ENCODE data around the gene PTPN1. TPM values are rescaled to one million over a fixed set of nuclear protein-coding genes. Genes with fewer than 3 reads are reported as not detected.

PTPN1 gene
- total RNA-seq, 4 donors from 2014 or later, result 13.8 to 40.4 (median 22.0) TPM

DNA sequence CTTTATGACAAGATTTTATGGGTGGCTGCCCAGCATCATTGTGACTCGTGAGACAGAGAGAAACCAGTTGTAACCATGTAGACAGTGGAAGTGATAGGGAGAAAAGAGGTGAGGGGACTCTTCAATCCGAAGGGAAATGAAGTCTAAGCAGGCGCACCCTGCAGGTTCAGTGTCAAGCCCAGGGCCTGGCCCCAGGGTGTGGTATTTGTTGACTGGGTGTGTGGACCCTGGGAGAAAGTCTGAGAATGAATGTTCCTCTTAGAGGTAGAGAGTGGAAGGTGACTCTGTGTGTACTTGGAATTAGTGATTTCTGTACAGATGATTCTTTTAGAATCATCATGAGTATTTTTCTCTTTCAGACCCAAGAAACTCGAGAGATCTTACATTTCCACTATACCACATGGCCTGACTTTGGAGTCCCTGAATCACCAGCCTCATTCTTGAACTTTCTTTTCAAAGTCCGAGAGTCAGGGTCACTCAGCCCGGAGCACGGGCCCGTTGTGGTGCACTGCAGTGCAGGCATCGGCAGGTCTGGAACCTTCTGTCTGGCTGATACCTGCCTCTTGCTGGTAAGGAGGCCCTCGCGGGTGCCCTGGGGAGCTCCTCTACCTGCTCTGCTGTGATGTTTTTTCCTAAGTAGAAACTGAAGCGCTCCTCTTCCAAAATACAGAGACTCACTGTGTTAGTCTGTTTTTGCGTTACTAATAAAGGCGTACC, 68.0 kb downstream of the PTPN1 start:
- TF ChIP-seq POLR2A (IDR thresholded peaks at IDR 0.05), result no peak
- TF ChIP-seq, protein P1, sequence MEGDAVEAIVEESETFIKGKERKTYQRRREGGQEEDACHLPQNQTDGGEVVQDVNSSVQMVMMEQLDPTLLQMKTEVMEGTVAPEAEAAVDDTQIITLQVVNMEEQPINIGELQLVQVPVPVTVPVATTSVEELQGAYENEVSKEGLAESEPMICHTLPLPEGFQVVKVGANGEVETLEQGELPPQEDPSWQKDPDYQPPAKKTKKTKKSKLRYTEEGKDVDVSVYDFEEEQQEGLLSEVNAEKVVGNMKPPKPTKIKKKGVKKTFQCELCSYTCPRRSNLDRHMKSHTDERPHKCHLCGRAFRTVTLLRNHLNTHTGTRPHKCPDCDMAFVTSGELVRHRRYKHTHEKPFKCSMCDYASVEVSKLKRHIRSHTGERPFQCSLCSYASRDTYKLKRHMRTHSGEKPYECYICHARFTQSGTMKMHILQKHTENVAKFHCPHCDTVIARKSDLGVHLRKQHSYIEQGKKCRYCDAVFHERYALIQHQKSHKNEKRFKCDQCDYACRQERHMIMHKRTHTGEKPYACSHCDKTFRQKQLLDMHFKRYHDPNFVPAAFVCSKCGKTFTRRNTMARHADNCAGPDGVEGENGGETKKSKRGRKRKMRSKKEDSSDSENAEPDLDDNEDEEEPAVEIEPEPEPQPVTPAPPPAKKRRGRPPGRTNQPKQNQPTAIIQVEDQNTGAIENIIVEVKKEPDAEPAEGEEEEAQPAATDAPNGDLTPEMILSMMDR (IDR thresholded peaks at IDR 0.05), result no peak
- Histone ChIP-seq H3K4me3 (no peak overlapping the region), H3K27me3 (no peaks in the 10 kb centered on the region), H3K27ac (no peak overlapping the region), H3K9me3 (no peaks in the 10 kb centered on the region), H3K36me3 (peaks cover 0 to 86% (median 3%) of the 10 kb centered on the region in 3 donors), H3K4me1 (peaks cover 0 to 3% (median 3%) of the 10 kb centered on the region in 4 donors)
- peak in 1 of 3 donors; percentile 44 for DNase-seq

DNA sequence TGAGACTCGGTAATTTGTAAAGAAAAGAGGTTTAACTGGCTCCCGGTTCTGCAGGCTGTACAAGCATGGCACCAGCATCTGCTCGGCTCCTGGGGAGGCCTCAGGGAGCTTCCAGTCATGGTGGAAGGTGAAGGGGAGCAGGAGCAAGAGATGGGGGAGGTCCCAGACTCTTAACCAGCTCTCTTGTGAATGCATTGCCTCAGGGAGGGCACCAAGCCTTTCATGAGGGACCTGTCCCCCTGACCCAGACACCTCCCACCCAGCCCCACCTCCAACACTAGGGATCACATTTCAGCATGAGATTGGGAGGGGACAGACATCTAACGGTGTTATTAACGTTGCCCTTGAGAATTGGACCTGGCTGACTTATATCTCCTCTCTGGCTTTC, 68.6 kb downstream of the PTPN1 start:
- no peak for DNase-seq
- no peak overlapping the region for H3K27ac ChIP-seq
- no peaks in the 10 kb centered on the region for H3K9me3 ChIP-seq
- peaks cover 0 to 92% (median 3%) of the 10 kb centered on the region in 3 donors for H3K36me3 ChIP-seq
- peaks cover 0 to 3% (median 2%) of the 10 kb centered on the region in 4 donors for H3K4me1 ChIP-seq
- no peak for TF ChIP-seq POLR2A (IDR thresholded peaks at IDR 0.05)
- TF ChIP-seq, protein P1 (IDR thresholded peaks at IDR 0.05), result no peak
- no peaks in the 10 kb centered on the region for H3K27me3 ChIP-seq
- no peak overlapping the region for H3K4me3 ChIP-seq

DNA sequence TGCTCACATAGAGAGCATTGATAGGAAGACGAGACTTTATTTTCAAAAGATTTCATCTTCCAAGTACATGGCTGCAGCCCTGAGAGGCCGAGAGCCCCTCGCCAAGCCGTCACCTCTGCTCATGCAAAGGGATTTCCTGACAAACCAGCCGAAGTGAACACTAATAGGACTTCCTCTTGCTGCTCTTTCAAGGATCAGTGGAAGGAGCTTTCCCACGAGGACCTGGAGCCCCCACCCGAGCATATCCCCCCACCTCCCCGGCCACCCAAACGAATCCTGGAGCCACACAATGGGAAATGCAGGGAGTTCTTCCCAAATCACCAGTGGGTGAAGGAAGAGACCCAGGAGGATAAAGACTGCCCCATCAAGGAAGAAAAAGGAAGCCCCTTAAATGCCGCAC, 69.3 kb downstream of the PTPN1 start:
- Histone ChIP-seq H3K9me3 (no peaks in the 10 kb centered on the region), H3K27me3 (no peaks in the 10 kb centered on the region), H3K4me3 (no peak overlapping the region), H3K27ac (no peak overlapping the region), H3K4me1 (peaks cover 0 to 3% (median 2%) of the 10 kb centered on the region in 4 donors), H3K36me3 (peaks cover 0 to 93% (median 3%) of the 10 kb centered on the region in 3 donors)
- no peak for TF ChIP-seq POLR2A (IDR thresholded peaks at IDR 0.05)
- TF ChIP-seq, protein P1 (IDR thresholded peaks at IDR 0.05), result no peak
- DNase-seq, result no peak

GRCh38 chr20:50580016-50580747, 70.0 kb downstream of the PTPN1 start:
- Histone ChIP-seq H3K4me1 (peaks cover 0 to 3% (median 2%) of the 10 kb centered on the region in 4 donors), H3K27ac (no peak overlapping the region), H3K4me3 (no peak overlapping the region), H3K27me3 (no peaks in the 10 kb centered on the region), H3K36me3 (peaks cover 0 to 93% (median 3%) of the 10 kb centered on the region in 3 donors), H3K9me3 (no peaks in the 10 kb centered on the region)
- TF ChIP-seq POLR2A (IDR thresholded peaks at IDR 0.05), result peak in 1 of 2 donors; percentile 8
- TF ChIP-seq, protein P1 (IDR thresholded peaks at IDR 0.05), result peak; percentile 53 to 79 (median 74)
- DNase-seq, result peak; percentile 60 to 84 (median 70)

DNA sequence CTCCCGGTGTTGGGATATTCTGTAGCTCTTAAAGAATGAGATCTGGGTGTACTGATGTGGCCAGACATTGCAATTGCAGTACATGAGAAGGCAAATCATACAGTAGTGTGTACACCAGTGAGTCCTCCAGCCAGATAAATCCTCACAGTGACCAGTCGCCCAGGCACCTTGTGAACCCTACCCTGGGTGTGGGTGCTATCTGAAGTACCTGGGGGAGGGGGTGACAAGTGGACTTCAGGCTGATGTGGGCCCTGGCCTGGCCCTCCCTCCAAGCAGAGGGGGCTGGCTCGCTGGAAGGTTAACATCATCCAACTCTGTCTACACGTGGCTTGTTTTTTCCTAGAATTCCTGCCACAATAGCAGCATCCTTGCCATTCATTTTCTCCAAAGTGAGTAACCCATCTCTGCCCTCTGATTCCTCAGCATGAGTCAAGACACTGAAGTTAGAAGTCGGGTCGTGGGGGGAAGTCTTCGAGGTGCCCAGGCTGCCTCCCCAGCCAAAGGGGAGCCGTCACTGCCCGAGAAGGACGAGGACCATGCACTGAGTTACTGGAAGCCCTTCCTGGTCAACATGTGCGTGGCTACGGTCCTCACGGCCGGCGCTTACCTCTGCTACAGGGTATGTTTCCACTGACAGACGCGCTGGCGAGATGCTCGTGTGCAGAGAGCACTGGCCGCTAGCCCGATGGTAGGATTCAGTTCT, 70.8 kb downstream of the PTPN1 start:
- H3K36me3 ChIP-seq, result peaks cover 0 to 93% (median 3%) of the 10 kb centered on the region in 3 donors
- H3K9me3 ChIP-seq, result no peaks in the 10 kb centered on the region
- H3K4me1 ChIP-seq, result peaks cover 0 to 3% (median 2%) of the 10 kb centered on the region in 4 donors
- H3K27ac ChIP-seq, result no peak overlapping the region
- no peaks in the 10 kb centered on the region for H3K27me3 ChIP-seq
- DNase-seq, result peak in 1 of 3 donors; percentile 46
- no peak overlapping the region for H3K4me3 ChIP-seq
- TF ChIP-seq POLR2A (IDR thresholded peaks at IDR 0.05), result no peak
- TF ChIP-seq, protein P1 (IDR thresholded peaks at IDR 0.05), result no peak

Measured in Peyer's patch (tissue), 4 donors.